Liver (tissue), 3 donors: ENCODE data around the gene AAGAB.

Experiments used
- HNF4G ChIP-seq: IDR thresholded peaks from 2 replicates; pipeline ENCODE4 v1.6.1; 2016; ENCODE audit warnings: antibody characterized with exemption
- SP1 ChIP-seq: IDR thresholded peaks from 2 replicates; pipeline ENCODE4 v1.6.1; 2018; ENCODE audit warnings: antibody characterized with exemption, mild to moderate bottlenecking
- TF ChIP-seq, protein P1 (sequence below): fragments of 150-350 bp; IDR thresholded peaks from 2 replicates; pipeline ENCODE4 v1.5.1; 2017; ENCODE audit warnings: improper control_type of control experiment, low read depth, low read length; ENCODE audit not compliant: missing input control
- TF ChIP-seq, protein P2 (sequence below): IDR thresholded peaks from 2 replicates; pipeline ENCODE4 v1.6.1; 2016; ENCODE audit warnings: antibody characterized with exemption, mild to moderate bottlenecking
- TF ChIP-seq, protein P3 (sequence below): IDR thresholded peaks from 2 replicates; pipeline ENCODE4 v1.6.1; 2016; ENCODE audit warnings: antibody characterized with exemption
- donor health status: healthy.
- donor health status: healthy.

DNA sequence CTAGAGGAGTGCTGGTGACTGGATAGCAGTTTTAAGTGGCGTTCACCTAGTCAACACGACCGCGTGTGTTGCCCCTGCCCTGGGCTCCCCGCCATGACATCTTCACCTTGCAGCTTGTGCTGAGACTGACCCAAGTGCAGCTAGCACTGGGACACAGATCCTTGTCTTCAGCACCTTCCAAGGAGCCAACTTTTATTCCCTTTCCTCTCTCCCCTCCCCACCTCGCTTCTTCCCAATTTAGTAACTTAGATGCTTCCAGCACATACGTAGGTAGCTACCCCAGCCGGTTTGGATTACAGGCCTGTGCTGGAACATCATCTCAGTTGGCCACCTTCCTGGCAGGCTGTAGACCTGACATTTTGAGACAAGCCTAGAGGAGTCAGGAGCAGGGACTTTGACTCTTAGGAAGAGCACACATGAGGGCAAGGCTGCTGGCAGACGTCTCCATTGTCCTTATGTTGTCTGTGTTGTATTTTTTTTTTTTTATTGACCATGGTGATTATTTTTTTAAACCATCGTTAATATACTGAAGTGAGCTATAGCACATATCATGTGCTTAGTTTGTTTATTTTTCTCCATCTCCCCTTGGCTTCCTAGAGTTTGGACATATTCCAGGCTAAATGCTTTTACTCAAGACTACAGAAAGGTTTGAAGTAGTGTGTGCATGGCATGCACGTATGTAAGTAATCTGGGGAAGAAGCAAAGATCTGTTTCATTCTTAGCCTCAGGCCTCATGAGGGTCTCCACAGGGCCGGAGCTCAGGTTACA lies 61.1 kb downstream of the AAGAB start:
- TF ChIP-seq, protein P1, sequence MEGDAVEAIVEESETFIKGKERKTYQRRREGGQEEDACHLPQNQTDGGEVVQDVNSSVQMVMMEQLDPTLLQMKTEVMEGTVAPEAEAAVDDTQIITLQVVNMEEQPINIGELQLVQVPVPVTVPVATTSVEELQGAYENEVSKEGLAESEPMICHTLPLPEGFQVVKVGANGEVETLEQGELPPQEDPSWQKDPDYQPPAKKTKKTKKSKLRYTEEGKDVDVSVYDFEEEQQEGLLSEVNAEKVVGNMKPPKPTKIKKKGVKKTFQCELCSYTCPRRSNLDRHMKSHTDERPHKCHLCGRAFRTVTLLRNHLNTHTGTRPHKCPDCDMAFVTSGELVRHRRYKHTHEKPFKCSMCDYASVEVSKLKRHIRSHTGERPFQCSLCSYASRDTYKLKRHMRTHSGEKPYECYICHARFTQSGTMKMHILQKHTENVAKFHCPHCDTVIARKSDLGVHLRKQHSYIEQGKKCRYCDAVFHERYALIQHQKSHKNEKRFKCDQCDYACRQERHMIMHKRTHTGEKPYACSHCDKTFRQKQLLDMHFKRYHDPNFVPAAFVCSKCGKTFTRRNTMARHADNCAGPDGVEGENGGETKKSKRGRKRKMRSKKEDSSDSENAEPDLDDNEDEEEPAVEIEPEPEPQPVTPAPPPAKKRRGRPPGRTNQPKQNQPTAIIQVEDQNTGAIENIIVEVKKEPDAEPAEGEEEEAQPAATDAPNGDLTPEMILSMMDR, result no peak
- TF ChIP-seq, protein P2, sequence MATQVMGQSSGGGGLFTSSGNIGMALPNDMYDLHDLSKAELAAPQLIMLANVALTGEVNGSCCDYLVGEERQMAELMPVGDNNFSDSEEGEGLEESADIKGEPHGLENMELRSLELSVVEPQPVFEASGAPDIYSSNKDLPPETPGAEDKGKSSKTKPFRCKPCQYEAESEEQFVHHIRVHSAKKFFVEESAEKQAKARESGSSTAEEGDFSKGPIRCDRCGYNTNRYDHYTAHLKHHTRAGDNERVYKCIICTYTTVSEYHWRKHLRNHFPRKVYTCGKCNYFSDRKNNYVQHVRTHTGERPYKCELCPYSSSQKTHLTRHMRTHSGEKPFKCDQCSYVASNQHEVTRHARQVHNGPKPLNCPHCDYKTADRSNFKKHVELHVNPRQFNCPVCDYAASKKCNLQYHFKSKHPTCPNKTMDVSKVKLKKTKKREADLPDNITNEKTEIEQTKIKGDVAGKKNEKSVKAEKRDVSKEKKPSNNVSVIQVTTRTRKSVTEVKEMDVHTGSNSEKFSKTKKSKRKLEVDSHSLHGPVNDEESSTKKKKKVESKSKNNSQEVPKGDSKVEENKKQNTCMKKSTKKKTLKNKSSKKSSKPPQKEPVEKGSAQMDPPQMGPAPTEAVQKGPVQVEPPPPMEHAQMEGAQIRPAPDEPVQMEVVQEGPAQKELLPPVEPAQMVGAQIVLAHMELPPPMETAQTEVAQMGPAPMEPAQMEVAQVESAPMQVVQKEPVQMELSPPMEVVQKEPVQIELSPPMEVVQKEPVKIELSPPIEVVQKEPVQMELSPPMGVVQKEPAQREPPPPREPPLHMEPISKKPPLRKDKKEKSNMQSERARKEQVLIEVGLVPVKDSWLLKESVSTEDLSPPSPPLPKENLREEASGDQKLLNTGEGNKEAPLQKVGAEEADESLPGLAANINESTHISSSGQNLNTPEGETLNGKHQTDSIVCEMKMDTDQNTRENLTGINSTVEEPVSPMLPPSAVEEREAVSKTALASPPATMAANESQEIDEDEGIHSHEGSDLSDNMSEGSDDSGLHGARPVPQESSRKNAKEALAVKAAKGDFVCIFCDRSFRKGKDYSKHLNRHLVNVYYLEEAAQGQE, result no peak
- TF ChIP-seq, protein P3, sequence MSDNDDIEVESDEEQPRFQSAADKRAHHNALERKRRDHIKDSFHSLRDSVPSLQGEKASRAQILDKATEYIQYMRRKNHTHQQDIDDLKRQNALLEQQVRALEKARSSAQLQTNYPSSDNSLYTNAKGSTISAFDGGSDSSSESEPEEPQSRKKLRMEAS, result no peak
- no peak for TF ChIP-seq SP1
- TF ChIP-seq HNF4G, result no peak
